GM10266 (cell line): Measurements from ENCODE around the gene AGAP1.

Source experiments
- DNase-seq: peaks from one replicate; pipeline ENCODE4 v3.0.0; 2012; ENCODE audit errors: extremely low spot score
- CTCF ChIP-seq: IDR thresholded peaks from 2 replicates; pipeline ENCODE4 v1.5.1; 2012; ENCODE audit warnings: mild to moderate bottlenecking, low read depth; ENCODE audit not compliant: control insufficient read depth, insufficient read depth; ENCODE audit errors: missing control alignments

AGAP1 gene

GRCh38 chr2:235737840-235738239, 244.0 kb downstream of the AGAP1 start:
- no peak for TF ChIP-seq CTCF
- no peak for DNase-seq

DNA sequence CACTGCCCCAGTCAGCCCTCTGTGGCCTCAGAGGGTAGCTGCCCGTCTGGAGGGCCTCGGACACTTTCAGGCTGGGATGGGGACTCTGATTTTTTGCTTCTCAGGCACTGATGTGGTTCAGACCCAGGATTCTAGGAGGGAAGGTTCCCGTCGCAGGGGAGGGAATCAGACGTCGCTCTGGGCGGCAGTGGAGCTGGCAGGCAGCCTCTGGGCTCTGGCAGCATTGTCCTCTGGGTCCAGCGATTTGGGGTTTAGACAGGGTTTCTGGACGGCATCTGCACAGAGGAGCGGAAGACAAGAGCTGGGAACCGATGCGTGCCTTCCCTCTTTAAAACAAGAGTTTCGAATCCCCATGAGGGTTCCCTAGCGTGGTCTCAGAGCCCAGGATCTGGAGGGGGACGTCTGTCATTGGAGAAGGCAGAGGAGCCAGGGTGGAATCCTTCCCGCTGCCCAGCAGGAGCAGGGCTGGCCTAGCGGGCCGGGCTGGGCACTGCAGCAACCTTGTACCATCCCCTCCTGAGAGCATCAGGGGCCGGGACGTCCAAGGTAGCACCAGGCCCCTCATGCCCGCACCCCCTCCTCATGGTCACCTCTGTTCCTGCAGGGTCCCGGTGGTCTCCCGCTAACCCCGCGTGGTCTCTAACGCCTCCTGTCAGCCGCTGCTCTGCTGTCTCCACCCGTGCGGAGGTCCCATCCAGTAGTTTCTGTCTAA, 246.0 kb downstream of the AGAP1 start:
- no peak for TF ChIP-seq CTCF

GRCh38 chr2:235740821-235741220, 247.0 kb downstream of the AGAP1 start:
- DNase-seq, result no peak
- TF ChIP-seq CTCF, result no peak

More for the DNA sequence above, 246.0 kb downstream of the AGAP1 start:
- DNase-seq, result no peak

- TF ChIP-seq CTCF, result no peak
- no peak for DNase-seq
Observed at GRCh38 chr2:235744161-235744560, 250.3 kb downstream of the AGAP1 start.

- no peak for TF ChIP-seq CTCF
- no peak for DNase-seq
Observed at GRCh38 chr2:235745597-235745996, 251.8 kb downstream of the AGAP1 start.

GRCh38 chr2:235746257-235746934, 252.6 kb downstream of the AGAP1 start:
- DNase-seq, result peak; percentile 78
- TF ChIP-seq CTCF, result peak; percentile 91
